ENCODE data around the gene ANXA10.

DNA sequence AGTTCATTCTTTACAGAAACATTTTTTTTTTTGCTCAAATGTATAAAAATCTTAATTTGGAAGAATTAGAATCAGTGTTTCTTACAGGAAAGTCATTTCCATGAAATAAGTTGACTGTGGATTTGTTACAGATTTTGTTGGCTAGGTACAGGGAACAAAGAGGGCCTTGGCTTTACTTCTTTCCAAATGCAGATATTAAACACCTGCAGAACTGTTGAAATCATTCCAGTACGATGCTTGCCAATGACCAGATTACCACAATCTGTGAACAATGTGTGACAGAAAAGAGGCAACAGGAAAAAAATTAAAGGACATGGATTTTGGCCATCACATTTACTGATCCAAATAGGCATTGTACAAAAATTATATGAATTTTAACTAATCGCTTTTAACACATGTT, 70.8 kb downstream of the ANXA10 start:
- TF ChIP-seq POLR2A (IDR thresholded peaks at IDR 0.05): no peak
- TF ChIP-seq, protein P1, sequence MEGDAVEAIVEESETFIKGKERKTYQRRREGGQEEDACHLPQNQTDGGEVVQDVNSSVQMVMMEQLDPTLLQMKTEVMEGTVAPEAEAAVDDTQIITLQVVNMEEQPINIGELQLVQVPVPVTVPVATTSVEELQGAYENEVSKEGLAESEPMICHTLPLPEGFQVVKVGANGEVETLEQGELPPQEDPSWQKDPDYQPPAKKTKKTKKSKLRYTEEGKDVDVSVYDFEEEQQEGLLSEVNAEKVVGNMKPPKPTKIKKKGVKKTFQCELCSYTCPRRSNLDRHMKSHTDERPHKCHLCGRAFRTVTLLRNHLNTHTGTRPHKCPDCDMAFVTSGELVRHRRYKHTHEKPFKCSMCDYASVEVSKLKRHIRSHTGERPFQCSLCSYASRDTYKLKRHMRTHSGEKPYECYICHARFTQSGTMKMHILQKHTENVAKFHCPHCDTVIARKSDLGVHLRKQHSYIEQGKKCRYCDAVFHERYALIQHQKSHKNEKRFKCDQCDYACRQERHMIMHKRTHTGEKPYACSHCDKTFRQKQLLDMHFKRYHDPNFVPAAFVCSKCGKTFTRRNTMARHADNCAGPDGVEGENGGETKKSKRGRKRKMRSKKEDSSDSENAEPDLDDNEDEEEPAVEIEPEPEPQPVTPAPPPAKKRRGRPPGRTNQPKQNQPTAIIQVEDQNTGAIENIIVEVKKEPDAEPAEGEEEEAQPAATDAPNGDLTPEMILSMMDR (IDR thresholded peaks at IDR 0.05): no peak
